ENCODE measurements around the gene CCDC7. TPM values are rescaled to one million over a fixed set of nuclear protein-coding genes. Genes with fewer than 3 reads are reported as not detected.

The CCDC7 gene
- total RNA-seq, 1 experiment from 2014 or later: 4.0 TPM

DNA sequence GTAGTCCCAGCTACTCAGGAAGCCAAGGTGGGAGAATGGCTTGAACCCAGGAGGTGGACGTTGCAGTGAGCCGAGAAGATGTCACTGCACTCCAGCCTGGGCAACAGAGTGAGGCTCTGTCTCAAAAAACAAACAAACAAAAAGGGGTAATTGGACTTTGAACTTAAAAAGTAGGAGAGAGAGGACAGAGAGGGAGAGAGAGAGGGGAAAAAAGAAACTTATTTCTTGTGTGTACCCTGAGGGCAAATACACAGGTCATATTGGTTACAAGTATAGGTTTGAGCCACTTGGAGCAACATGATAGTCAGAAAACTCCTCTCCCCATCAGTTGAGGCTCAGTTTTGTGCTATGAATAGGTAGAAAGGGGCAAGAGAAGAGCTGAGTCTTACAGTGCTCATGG, 42.8 kb upstream of the CCDC7 start:
- Histone ChIP-seq H3K27me3 (ENCODE audit: insufficient read depth, low read length) (no peaks in the 10 kb centered on the region), H3K36me3 (ENCODE audit: control insufficient read depth in 1 of 2, insufficient read depth in 2 of 2, low read length in 2 of 2) (no peaks in the 10 kb centered on the region), H4K20me1 (ENCODE audit: insufficient read depth) (no peaks in the 10 kb centered on the region), H3K4me3 (replicated peaks in 1 of 2; ENCODE audit: low read depth in 1 of 2, low read length in 2 of 2) (no peak overlapping the region), H3K4me1 (ENCODE audit: control insufficient read depth in 1 of 2, insufficient read depth in 2 of 2, low read length in 2 of 2) (peaks cover 0 to 11% of the 10 kb centered on the region in 2 experiments; a peak in 2 of 4 replicates), H3K9me3 (ENCODE audit: control insufficient read depth in 1 of 2, insufficient read depth in 1 of 2, low read depth in 1 of 2, low read length in 2 of 2) (no peaks in the 10 kb centered on the region), H3K4me2 (ENCODE audit: low read length) (no peak overlapping the region), H3K9me2 (ENCODE audit: insufficient read depth) (no peaks in the 10 kb centered on the region), H2AFZ (ENCODE audit: low read depth, low read length, poor library complexity, severe bottlenecking) (no peak overlapping the region), H3K9ac (ENCODE audit: low read length) (no peak overlapping the region), H3K27ac (ENCODE audit: low read depth, low read length) (no peak overlapping the region), H3K79me2 (ENCODE audit: insufficient read depth, low read length) (no peaks in the 10 kb centered on the region)
- DNase-seq (ENCODE audit: low read depth, low spot score): no peak
- BruUV-seq (replicated peaks): no TSS peak
- no peak for TF ChIP-seq RAD21 (IDR thresholded peaks at IDR 0.05; ENCODE audit: low read depth)
- no peak for TF ChIP-seq POLR2A (IDR thresholded peaks at IDR 0.05; ENCODE audit: borderline replicate concordance, extremely low read depth, insufficient read depth, insufficient read length)
- no peak for TF ChIP-seq ZFX (IDR thresholded peaks at IDR 0.05)
- no peak for TF ChIP-seq POLR2AphosphoS5 (IDR thresholded peaks at IDR 0.05; ENCODE audit: low read depth, low read length)
- TF ChIP-seq, protein P1, sequence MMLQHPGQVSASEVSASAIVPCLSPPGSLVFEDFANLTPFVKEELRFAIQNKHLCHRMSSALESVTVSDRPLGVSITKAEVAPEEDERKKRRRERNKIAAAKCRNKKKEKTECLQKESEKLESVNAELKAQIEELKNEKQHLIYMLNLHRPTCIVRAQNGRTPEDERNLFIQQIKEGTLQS (IDR thresholded peaks at IDR 0.05): no peak
- no peak for TF ChIP-seq ELF1 (IDR thresholded peaks at IDR 0.05; ENCODE audit: borderline replicate concordance, low read depth)
- ATAC-seq: no peak
- POLR2A ChIA-PET: no interaction called here
- CTCF ChIA-PET: no interaction called here
- RAD21 ChIA-PET (ENCODE audit: low non-redundant PET in 1 of 2, low total read pairs in 2 of 2, uncharacterized antibody in 2 of 2, unreplicated experiment in 2 of 2): no interaction called here
- intact Hi-C loops (cut with micrococcal nuclease): no loop called here

DNA sequence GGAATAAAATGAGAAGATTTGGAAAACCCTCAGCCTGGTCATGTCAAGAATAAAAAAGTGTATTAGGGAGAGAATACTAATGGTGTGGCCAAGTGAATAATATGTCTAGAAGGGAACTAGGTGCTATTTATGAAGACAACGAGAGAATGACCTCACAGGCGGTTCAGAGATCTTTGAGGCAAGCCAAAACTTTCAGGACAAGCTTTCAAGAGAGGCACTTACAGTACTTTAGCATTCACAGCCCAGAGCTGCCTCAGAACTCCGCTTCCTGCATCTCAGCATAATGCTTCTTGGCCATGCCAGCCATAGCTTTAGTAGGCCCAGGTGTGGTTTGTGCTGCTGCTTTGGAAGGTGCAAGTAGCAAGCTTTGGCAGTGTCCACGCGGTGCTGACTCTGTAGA, 37.2 kb upstream of the CCDC7 start:
- Histone ChIP-seq H3K4me2 (ENCODE audit: low read length) (no peak overlapping the region), H3K4me3 (replicated peaks in 1 of 2; ENCODE audit: low read depth in 1 of 2, low read length in 2 of 2) (no peak overlapping the region), H4K20me1 (ENCODE audit: insufficient read depth) (no peaks in the 10 kb centered on the region), H3K9ac (ENCODE audit: low read length) (no peak overlapping the region), H3K4me1 (ENCODE audit: control insufficient read depth in 1 of 2, insufficient read depth in 2 of 2, low read length in 2 of 2) (peaks cover 13 to 32% of the 10 kb centered on the region in 2 experiments), H3K27ac (ENCODE audit: low read depth, low read length) (no peak overlapping the region), H3K27me3 (ENCODE audit: insufficient read depth, low read length) (no peaks in the 10 kb centered on the region), H3K9me3 (ENCODE audit: control insufficient read depth in 1 of 2, insufficient read depth in 1 of 2, low read depth in 1 of 2, low read length in 2 of 2) (no peaks in the 10 kb centered on the region), H3K79me2 (ENCODE audit: insufficient read depth, low read length) (no peaks in the 10 kb centered on the region), H3K9me2 (ENCODE audit: insufficient read depth) (no peaks in the 10 kb centered on the region), H2AFZ (ENCODE audit: low read depth, low read length, poor library complexity, severe bottlenecking) (no peak overlapping the region), H3K36me3 (ENCODE audit: control insufficient read depth in 1 of 2, insufficient read depth in 2 of 2, low read length in 2 of 2) (no peaks in the 10 kb centered on the region)
- RAD21 ChIA-PET (ENCODE audit: low non-redundant PET in 1 of 2, low total read pairs in 2 of 2, uncharacterized antibody in 2 of 2, unreplicated experiment in 2 of 2): no interaction called here
- BruUV-seq (replicated peaks): no TSS peak
- no peak for TF ChIP-seq EZH2phosphoT487 (IDR thresholded peaks at IDR 0.05; ENCODE audit: borderline replicate concordance)
- no peak for TF ChIP-seq SP1 (IDR thresholded peaks at IDR 0.05; ENCODE audit: low read depth)
- TF ChIP-seq, protein P2, sequence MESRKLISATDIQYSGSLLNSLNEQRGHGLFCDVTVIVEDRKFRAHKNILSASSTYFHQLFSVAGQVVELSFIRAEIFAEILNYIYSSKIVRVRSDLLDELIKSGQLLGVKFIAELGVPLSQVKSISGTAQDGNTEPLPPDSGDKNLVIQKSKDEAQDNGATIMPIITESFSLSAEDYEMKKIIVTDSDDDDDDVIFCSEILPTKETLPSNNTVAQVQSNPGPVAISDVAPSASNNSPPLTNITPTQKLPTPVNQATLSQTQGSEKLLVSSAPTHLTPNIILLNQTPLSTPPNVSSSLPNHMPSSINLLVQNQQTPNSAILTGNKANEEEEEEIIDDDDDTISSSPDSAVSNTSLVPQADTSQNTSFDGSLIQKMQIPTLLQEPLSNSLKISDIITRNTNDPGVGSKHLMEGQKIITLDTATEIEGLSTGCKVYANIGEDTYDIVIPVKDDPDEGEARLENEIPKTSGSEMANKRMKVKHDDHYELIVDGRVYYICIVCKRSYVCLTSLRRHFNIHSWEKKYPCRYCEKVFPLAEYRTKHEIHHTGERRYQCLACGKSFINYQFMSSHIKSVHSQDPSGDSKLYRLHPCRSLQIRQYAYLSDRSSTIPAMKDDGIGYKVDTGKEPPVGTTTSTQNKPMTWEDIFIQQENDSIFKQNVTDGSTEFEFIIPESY (IDR thresholded peaks at IDR 0.05; ENCODE audit: extremely low read depth, insufficient replicate concordance, low read length): no peak
- TF ChIP-seq JUND (IDR thresholded peaks at IDR 0.05): no peak
- no peak for TF ChIP-seq RAD21 (IDR thresholded peaks at IDR 0.05; ENCODE audit: low read depth)
- no peak for TF ChIP-seq EGR1 (IDR thresholded peaks at IDR 0.05; ENCODE audit: low read depth)
- no peak for TF ChIP-seq TCF7L2 (IDR thresholded peaks at IDR 0.05; ENCODE audit: borderline replicate concordance, extremely low read depth, insufficient read depth, insufficient read length)
- TF ChIP-seq SRF (IDR thresholded peaks at IDR 0.05; ENCODE audit: low read depth): no peak
- no peak for TF ChIP-seq CBX3 (IDR thresholded peaks at IDR 0.05; ENCODE audit: low read depth)
- TF ChIP-seq POLR2A (IDR thresholded peaks at IDR 0.05; ENCODE audit: borderline replicate concordance, extremely low read depth, insufficient read depth, insufficient read length): no peak
- TF ChIP-seq, protein P1 (IDR thresholded peaks at IDR 0.05): no peak
- TF ChIP-seq CEBPB (IDR thresholded peaks at IDR 0.05; ENCODE audit: low read depth): no peak
- TF ChIP-seq YY1 (IDR thresholded peaks at IDR 0.05; ENCODE audit: extremely low read depth, insufficient replicate concordance, low read depth, low read length): no peak
- no peak for TF ChIP-seq FOSL1 (IDR thresholded peaks at IDR 0.05; ENCODE audit: low read depth)
- TF ChIP-seq EZH2 (IDR thresholded peaks at IDR 0.05): no peak
- no peak for TF ChIP-seq ZNF274 (IDR thresholded peaks at IDR 0.05; ENCODE audit: low read depth, low read length)
- TF ChIP-seq, protein P3, sequence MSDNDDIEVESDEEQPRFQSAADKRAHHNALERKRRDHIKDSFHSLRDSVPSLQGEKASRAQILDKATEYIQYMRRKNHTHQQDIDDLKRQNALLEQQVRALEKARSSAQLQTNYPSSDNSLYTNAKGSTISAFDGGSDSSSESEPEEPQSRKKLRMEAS (IDR thresholded peaks at IDR 0.05): no peak
- TF ChIP-seq ZFX (IDR thresholded peaks at IDR 0.05): no peak
- intact Hi-C loops (cut with micrococcal nuclease): no loop called here
- CTCF ChIA-PET: no interaction called here
- ATAC-seq (no peak), DNase-seq (ENCODE audit: low read depth, low spot score) (no peak)
- POLR2A ChIA-PET: no interaction called here
